Keratinocyte (primary cell): ENCODE results near the gene CPOX.

ENCODE experiments used
- CTCF ChIP-seq, 3 experiments: IDR thresholded peaks in 1 of 3; conservative IDR thresholded peaks in 1 of 3; optimal IDR thresholded peaks in 1 of 3; 2 replicates in 2 of 3; 3 replicates in 1 of 3; pipeline versions ENCODE3 to v1.5.1; 2011; ENCODE audit warnings: low read length in 3 of 3, mild to moderate bottlenecking in 3 of 3, moderate library complexity in 2 of 3, control low read depth in 1 of 3, inconsistent platforms in 1 of 3; ENCODE audit not compliant: insufficient read depth in 2 of 3; ENCODE audit errors: extremely low read depth in 1 of 3
- EZH2 ChIP-seq: IDR thresholded peaks from one replicate; pipeline ENCODE4 v1.6.1; 2012; ENCODE audit warnings: inconsistent platforms, mild to moderate bottlenecking, low read length, moderate library complexity

- TF ChIP-seq CTCF (optimal IDR thresholded peaks at IDR 0.05 in 1 of 3, IDR thresholded peaks at IDR 0.05 in 1 of 3, conservative IDR thresholded peaks at IDR 0.05 in 1 of 3; ENCODE audit: extremely low read depth in 1 of 3, insufficient read depth in 2 of 3, low read length in 3 of 3) (no peak), EZH2 (no peak)
Measured at GRCh38 chr3:98534734-98535133, 58.7 kb downstream of the CPOX start.
